Neuronal stem cell (in vitro differentiated cells): ENCODE measurements around the gene ATL2.

ENCODE experiments used
- DNase-seq: peaks from one replicate; pipeline ENCODE4 v3.0.0-alpha.2; 2013; ENCODE audit warnings: low spot score
- H2AFZ ChIP-seq: one replicate; pipeline ENCODE4 v1.6.1; 2013; ENCODE audit warnings: mild to moderate bottlenecking, low read length, inconsistent platforms
- H2AK5ac ChIP-seq: 2 replicates; pipeline ENCODE4 v1.6.1; 2013; ENCODE audit warnings: low read depth, mild to moderate bottlenecking, inconsistent platforms, low read length, moderate library complexity, mixed read lengths
- H2BK120ac ChIP-seq: 2 replicates; pipeline ENCODE4 v1.6.1; 2013; ENCODE audit warnings: low read depth, mild to moderate bottlenecking, inconsistent platforms, low read length, moderate library complexity, mixed read lengths
- H2BK12ac ChIP-seq: one replicate; pipeline ENCODE4 v1.6.1; 2013; ENCODE audit warnings: low read length, inconsistent platforms
- H2BK15ac ChIP-seq: 2 replicates; pipeline ENCODE4 v1.6.1; 2013; ENCODE audit warnings: mild to moderate bottlenecking, low read length, inconsistent platforms, mixed read lengths
- H2BK5ac ChIP-seq: one replicate; pipeline ENCODE4 v1.6.1; 2013; ENCODE audit warnings: inconsistent platforms, mild to moderate bottlenecking, low read length, moderate library complexity
- H3K14ac ChIP-seq: one replicate; pipeline ENCODE4 v1.6.1; 2013; ENCODE audit warnings: low read length, inconsistent platforms
- H3K18ac ChIP-seq: 2 replicates; pipeline ENCODE4 v1.6.1; 2013; ENCODE audit warnings: low read length, inconsistent platforms
- H3K23ac ChIP-seq: 2 replicates; pipeline ENCODE4 v1.6.1; 2013; ENCODE audit warnings: low read depth, mild to moderate bottlenecking, mixed read lengths, low read length, inconsistent platforms; ENCODE audit not compliant: poor library complexity
- H3K27ac ChIP-seq: replicated peaks from 3 replicates; pipeline ENCODE4 v1.5.1; 2013; ENCODE audit warnings: low read length, inconsistent platforms
- H3K27me3 ChIP-seq, 3 experiments: 2 replicates each; pipeline ENCODE4 v1.6.1; 2013; ENCODE audit warnings: low read length in 3 of 3, mild to moderate bottlenecking in 2 of 3, inconsistent platforms in 1 of 3, low read depth in 1 of 3, mixed read lengths in 1 of 3, moderate library complexity in 1 of 3; ENCODE audit not compliant: control insufficient read depth in 3 of 3, insufficient read depth in 3 of 3
- H3K36me3 ChIP-seq, 2 donors: replicated peaks in 1 of 2; 2 replicates each; pipeline ENCODE4 v1.6.1; 2013; ENCODE audit warnings: low read length in 2 of 2; ENCODE audit not compliant: control insufficient read depth in 2 of 2, insufficient read depth in 2 of 2
- H3K4ac ChIP-seq: 2 replicates; pipeline ENCODE4 v1.6.1; 2013; ENCODE audit warnings: inconsistent platforms, mild to moderate bottlenecking, low read length, moderate library complexity
- H3K4me1 ChIP-seq, 2 donors: 1 replicate in 1 of 2; 2 replicates in 1 of 2; pipeline ENCODE4 v1.6.1; 2013; ENCODE audit warnings: low read length in 2 of 2, low read depth in 1 of 2; ENCODE audit not compliant: control insufficient read depth in 2 of 2, insufficient read depth in 1 of 2
- H3K4me2 ChIP-seq: one replicate; pipeline ENCODE4 v1.6.1; 2013; ENCODE audit warnings: mild to moderate bottlenecking, low read length, inconsistent platforms; ENCODE audit not compliant: insufficient read depth, poor library complexity, severe bottlenecking
- H3K4me3 ChIP-seq, 2 donors: 2 replicates each; pipeline ENCODE4 v1.5.1; 2013; ENCODE audit warnings: low read length in 2 of 2, mild to moderate bottlenecking in 2 of 2, inconsistent platforms in 1 of 2, moderate library complexity in 1 of 2
- H3K79me1 ChIP-seq: one replicate; pipeline ENCODE4 v1.6.1; 2013; ENCODE audit warnings: low read depth, mild to moderate bottlenecking, inconsistent platforms, low read length, moderate library complexity
- H3K9ac ChIP-seq: one replicate; pipeline ENCODE4 v1.6.1; 2013; ENCODE audit warnings: mild to moderate bottlenecking, low read depth, low read length, inconsistent platforms; ENCODE audit not compliant: poor library complexity
- H3K9me3 ChIP-seq, 2 donors: replicated peaks in 1 of 2; 2 replicates each; pipeline versions ENCODE3 to v1.6.1; 2013; ENCODE audit warnings: low read length in 2 of 2, mild to moderate bottlenecking in 2 of 2, inconsistent platforms in 1 of 2, low read depth in 1 of 2, mixed read lengths in 1 of 2, moderate library complexity in 1 of 2; ENCODE audit not compliant: control insufficient read depth in 2 of 2, insufficient read depth in 1 of 2
- H4K8ac ChIP-seq: one replicate; pipeline ENCODE4 v1.6.1; 2013; ENCODE audit warnings: low read depth, mild to moderate bottlenecking, inconsistent platforms, low read length, moderate library complexity
- H4K91ac ChIP-seq: one replicate; pipeline ENCODE4 v1.6.1; 2013; ENCODE audit warnings: low read length, low read depth, mild to moderate bottlenecking, inconsistent platforms; ENCODE audit not compliant: poor library complexity
- WGBS, 2 donors: extraction: QIAGEN DNeasy Blood & Tissue Kit; methylation state at CpG; one replicate each; pipeline ENCODE4 v1.1.7; 2013; ENCODE audit warnings: missing lambda C conversion rate in 2 of 2, mixed read lengths in 1 of 2; ENCODE audit not compliant: insufficient read length in 2 of 2, insufficient replicate concordance in 1 of 2; ENCODE audit errors: extremely low coverage in 2 of 2; 5-methylcytosine and 5-hydroxymethylcytosine counted together

ATL2 gene

DNA sequence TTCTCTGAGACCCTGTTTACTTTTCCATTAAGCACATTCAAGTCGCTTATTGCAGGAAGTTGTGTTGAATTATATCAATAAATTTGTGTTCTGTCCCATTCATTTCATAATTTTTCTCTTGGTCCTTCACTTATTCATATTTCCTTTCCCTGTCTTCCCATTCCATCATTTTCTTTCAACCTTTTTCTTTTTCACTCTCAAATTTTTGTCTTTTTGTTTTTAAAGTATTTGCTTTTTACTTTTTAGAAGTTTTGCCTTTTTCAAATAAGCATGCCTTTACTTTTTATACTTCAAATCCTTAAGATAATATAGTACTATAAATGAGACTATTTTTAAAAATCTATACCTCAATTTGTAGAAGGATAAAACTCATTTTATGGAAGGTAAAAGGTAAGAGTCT, 120.5 kb downstream of the ATL2 start:
- no CpG with 5 or more reads among the region's 1 CpG for WGBS, 2 donors
- no peak overlapping the region for H3K4me2 ChIP-seq
- H3K79me1 ChIP-seq = no peaks in the 10 kb centered on the region
- H2BK12ac ChIP-seq = no peak overlapping the region
- H3K36me3 ChIP-seq = no peaks in the 10 kb centered on the region
- no peak overlapping the region for H3K4ac ChIP-seq
- H3K9me3 ChIP-seq = no peaks in the 10 kb centered on the region
- no peak overlapping the region for H2BK15ac ChIP-seq
- no peak overlapping the region for H2AK5ac ChIP-seq
- H4K91ac ChIP-seq = no peak overlapping the region
- H3K9ac ChIP-seq = no peak overlapping the region
- H3K18ac ChIP-seq = no peak overlapping the region
- no peak for DNase-seq
- H4K8ac ChIP-seq = no peak overlapping the region
- peaks cover 0 to 3% (median 0%) of the 10 kb centered on the region in 3 experiments for H3K27me3 ChIP-seq
- no peak overlapping the region for H3K23ac ChIP-seq
- no peak overlapping the region for H3K14ac ChIP-seq
- no peak overlapping the region for H3K27ac ChIP-seq
- no peak overlapping the region for H2BK5ac ChIP-seq
- no peaks in the 10 kb centered on the region for H3K4me1 ChIP-seq
- H2BK120ac ChIP-seq = no peak overlapping the region
- H2AFZ ChIP-seq = no peak overlapping the region
- no peak overlapping the region for H3K4me3 ChIP-seq

GRCh38 chr2:38255211-38255610, 121.9 kb downstream of the ATL2 start:
- Histone ChIP-seq H3K27ac (no peak overlapping the region), H3K18ac (no peak overlapping the region), H2BK5ac (no peak overlapping the region), H3K79me1 (no peaks in the 10 kb centered on the region), H3K14ac (no peak overlapping the region), H3K9me3 (no peaks in the 10 kb centered on the region), H4K91ac (no peak overlapping the region), H3K4me3 (no peak overlapping the region), H3K27me3 (no peaks in the 10 kb centered on the region), H2BK120ac (no peak overlapping the region), H2AK5ac (no peak overlapping the region), H2AFZ (no peak overlapping the region), H3K9ac (no peak overlapping the region), H3K4me2 (no peak overlapping the region), H4K8ac (no peak overlapping the region), H3K4ac (no peak overlapping the region), H3K23ac (no peak overlapping the region), H2BK15ac (no peak overlapping the region), H3K4me1 (no peaks in the 10 kb centered on the region), H2BK12ac (no peak overlapping the region), H3K36me3 (no peaks in the 10 kb centered on the region)
- no CpG with 5 or more reads among the region's 3 CpGs for WGBS, 2 donors
- no peak for DNase-seq

GRCh38 chr2:38254796-38255195, 122.3 kb downstream of the ATL2 start:
- H3K4ac ChIP-seq = no peak overlapping the region
- no peak overlapping the region for H3K4me2 ChIP-seq
- no peak overlapping the region for H3K18ac ChIP-seq
- DNase-seq = no peak
- no peak overlapping the region for H2BK15ac ChIP-seq
- H3K36me3 ChIP-seq = no peaks in the 10 kb centered on the region
- no peak overlapping the region for H3K9ac ChIP-seq
- H3K27me3 ChIP-seq = no peaks in the 10 kb centered on the region
- H3K14ac ChIP-seq = no peak overlapping the region
- no peak overlapping the region for H2AFZ ChIP-seq
- H2BK12ac ChIP-seq = no peak overlapping the region
- no peak overlapping the region for H2AK5ac ChIP-seq
- H3K4me3 ChIP-seq = no peak overlapping the region
- no peak overlapping the region for H3K27ac ChIP-seq
- no peak overlapping the region for H2BK120ac ChIP-seq
- no peak overlapping the region for H2BK5ac ChIP-seq
- no peaks in the 10 kb centered on the region for H3K4me1 ChIP-seq
- no peaks in the 10 kb centered on the region for H3K79me1 ChIP-seq
- H3K9me3 ChIP-seq = no peaks in the 10 kb centered on the region
- H4K91ac ChIP-seq = no peak overlapping the region
- WGBS, 2 donors = no CpG with 5 or more reads among the region's 5 CpGs
- no peak overlapping the region for H4K8ac ChIP-seq
- no peak overlapping the region for H3K23ac ChIP-seq

DNA sequence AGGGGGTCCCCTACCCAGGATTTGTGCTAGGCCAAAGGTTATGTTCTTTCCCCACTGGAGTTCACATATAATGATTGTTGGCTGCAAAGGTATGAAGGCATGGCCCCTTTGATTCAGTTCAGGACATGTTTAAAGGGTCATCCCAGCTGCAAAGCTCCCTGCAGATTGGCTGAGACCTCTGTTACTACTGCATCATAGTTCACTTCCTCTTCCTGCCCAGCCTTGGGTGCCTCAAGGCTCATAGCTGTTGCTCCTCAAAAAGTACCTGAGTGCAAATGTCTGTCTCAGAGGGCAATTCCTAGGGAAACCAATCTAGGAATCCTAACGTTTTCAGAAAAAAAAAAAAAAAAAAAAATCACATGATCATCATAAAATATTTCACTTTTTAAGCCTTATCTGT, 125.1 kb downstream of the ATL2 start:
- H3K79me1 ChIP-seq = no peaks in the 10 kb centered on the region
- H3K14ac ChIP-seq = no peak overlapping the region
- no peaks in the 10 kb centered on the region for H3K36me3 ChIP-seq
- H3K18ac ChIP-seq = no peak overlapping the region
- no peak overlapping the region for H2AK5ac ChIP-seq
- H3K23ac ChIP-seq = no peak overlapping the region
- H3K4me3 ChIP-seq = no peak overlapping the region
- no peak overlapping the region for H4K91ac ChIP-seq
- no peak overlapping the region for H2BK15ac ChIP-seq
- peaks cover 2 to 8% of the 10 kb centered on the region in 2 donors for H3K4me1 ChIP-seq
- no peaks in the 10 kb centered on the region for H3K9me3 ChIP-seq
- H3K4me2 ChIP-seq = no peak overlapping the region
- H3K9ac ChIP-seq = no peak overlapping the region
- no peak overlapping the region for H2BK120ac ChIP-seq
- no peak overlapping the region for H4K8ac ChIP-seq
- no peak overlapping the region for H2BK5ac ChIP-seq
- DNase-seq = no peak
- WGBS, 2 donors = no CpG with 5 or more reads among the region's 1 CpG
- no peak overlapping the region for H2BK12ac ChIP-seq
- no peak overlapping the region for H3K27ac ChIP-seq
- no peak overlapping the region for H2AFZ ChIP-seq
- H3K4ac ChIP-seq = no peak overlapping the region
- H3K27me3 ChIP-seq = no peaks in the 10 kb centered on the region
